DMS153 (cell line): Measurements from ENCODE around the gene TMEM203.
A peak's percentile ranks its signal among the peaks of the same experiment; 100 is the strongest.

Source experiments
- DNase-seq: peaks from one replicate; lab custom pipeline; 2025; lab: John Stamatoyannopoulos, UW

Gene TMEM203

DNA sequence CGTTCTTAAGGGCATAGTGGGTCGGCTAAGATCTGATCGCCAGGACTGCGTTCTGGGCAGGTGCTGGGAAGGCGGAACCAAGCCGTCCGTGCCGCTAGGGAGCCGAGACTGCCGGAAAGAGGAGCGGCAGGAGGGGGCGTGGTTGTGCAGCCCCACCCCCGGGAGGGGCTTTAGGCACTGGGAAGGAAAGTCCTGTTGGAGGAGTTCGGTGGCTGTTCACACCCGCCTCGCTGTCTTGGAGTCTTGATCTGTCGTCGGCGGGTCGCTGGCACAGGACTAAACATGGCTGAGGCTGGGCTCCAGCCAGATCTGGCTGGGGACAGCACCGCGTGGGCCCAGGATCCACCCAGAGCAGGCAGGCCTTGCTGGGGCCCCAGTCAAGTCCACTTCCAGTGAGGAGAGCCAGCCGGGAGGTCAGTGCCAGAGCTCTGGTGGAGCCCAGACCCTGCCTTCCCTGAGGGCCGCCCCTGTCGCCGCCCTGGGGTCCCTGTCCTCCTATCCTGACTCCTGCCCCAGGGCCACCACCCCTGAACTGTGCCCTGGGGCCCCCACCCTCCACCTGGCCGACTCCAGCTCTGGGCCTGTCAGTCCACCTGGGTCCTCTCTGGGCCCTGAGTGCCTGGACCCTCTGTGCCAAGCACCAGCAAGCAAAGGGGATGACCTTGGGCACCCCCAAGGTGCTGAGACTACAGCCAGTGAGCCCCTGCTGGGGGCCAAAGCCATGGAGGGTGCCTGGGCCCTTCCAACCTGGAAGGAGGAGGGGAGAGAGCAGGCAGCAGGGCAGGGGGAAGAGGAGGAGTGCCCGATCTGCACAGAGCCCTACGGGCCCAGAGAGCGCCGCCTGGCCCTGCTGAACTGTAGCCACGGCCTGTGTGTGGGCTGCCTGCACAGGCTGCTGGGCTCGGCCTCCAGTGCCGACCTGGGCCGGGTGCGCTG is 12.1 kb upstream of the TMEM203 start:
- DNase-seq, result peak; percentile 43

DNA sequence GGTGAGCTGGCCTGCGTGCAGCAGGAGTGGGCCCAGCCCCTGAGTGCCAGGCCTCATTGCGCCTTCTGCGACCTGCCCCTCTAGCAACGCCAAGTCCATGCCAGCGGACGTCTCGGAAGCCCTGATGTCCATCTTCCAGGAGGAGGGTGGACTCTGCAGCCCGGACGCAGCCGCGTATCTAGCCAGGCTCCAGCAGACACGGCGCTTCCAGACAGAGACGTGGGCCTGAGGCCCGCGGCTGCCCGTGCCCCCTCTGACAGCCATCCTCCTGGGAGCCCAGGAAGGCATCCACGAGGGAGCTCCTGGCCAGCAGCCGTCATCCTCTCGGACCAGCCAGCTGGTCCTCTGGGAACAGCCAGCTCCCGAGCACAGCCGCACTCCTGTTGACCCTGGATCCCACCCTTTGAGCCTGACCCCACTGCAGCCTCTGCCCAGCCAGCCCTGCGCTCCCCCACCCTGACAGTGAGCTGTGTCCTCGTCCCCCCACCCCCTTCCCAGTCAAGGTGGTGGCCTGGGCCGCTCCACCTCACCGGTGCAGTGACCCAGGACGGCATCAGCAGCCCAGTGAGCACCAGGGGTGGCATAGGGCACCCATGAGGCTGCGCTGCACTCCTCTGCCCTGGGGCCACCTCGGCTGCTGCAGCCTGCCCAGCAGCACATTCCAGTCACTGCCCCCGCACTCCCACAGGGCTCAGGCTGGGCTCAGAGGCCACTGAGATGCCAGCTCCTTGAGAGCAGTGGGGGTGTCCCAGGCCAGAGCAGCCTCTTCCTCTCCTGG is 10.9 kb upstream of the TMEM203 start:
- DNase-seq, result no peak

- no peak for DNase-seq
Measured at GRCh38 chr9:137215196-137215986, 9.9 kb upstream of the TMEM203 start.

DNA sequence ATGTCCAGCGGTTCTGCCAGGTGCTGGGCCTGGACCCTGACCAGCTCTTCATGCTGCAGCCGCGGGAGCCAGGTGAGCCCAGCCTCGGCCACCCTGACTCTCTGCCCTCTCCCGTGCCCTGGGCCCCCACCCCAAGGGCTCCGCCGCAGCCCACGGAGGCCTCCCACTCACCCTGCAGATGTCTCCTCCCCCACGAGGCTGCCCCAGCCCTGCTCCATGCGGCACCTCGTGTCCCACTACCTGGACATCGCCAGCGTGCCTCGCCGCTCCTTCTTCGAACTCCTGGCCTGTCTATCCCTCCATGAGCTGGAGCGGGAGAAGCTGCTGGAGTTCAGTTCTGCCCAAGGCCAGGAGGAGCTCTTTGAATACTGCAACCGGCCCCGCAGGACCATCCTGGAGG is 9.2 kb upstream of the TMEM203 start:
- DNase-seq, result no peak

GRCh38 chr9:137213160-137214060 is 8.0 kb upstream of the TMEM203 start:
- no peak for DNase-seq

- DNase-seq, result no peak
Measured at GRCh38 chr9:137212520-137212919, 7.1 kb upstream of the TMEM203 start.

DNA sequence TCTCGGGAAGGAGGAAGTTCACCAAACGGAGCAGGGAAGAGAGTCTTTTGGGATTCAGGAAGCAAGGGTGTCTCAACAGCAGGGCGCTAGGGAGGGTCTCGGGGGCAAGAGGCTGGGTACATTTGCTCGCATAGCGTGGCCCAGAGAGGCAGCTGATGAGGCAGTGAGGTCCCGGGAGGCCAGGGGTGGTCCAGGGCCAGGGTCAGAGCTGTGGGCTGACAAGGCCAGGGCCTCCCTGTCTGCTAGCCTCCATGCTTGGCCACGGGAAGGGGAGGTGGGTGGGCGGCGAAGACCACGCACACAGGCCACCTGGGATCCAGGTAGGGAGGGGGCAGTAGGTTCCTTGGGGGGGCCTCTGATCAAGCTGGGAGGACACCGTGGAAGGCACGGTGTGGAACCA is 6.1 kb upstream of the TMEM203 start:
- no peak for DNase-seq

DNA sequence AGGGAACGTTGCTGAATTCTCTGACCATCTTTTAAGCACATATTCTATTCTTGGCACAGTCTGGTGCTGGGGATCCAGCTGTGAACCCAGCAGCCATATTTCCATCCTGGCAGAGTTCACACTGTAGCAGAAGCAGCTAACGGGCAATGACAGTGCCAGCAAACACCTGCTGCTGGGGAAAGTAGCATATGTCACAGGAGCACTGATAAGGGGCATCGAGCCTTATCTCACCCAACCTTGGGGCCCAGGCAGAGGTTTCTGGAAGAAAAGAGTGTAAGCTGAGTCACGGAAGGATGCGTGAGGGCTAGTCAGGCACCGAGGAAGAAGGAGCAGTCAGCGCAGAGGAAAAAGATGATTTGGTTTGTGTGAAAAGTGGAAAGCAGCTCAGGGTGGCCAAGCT is 1.2 kb upstream of the TMEM203 start:
- no peak for DNase-seq

DNA sequence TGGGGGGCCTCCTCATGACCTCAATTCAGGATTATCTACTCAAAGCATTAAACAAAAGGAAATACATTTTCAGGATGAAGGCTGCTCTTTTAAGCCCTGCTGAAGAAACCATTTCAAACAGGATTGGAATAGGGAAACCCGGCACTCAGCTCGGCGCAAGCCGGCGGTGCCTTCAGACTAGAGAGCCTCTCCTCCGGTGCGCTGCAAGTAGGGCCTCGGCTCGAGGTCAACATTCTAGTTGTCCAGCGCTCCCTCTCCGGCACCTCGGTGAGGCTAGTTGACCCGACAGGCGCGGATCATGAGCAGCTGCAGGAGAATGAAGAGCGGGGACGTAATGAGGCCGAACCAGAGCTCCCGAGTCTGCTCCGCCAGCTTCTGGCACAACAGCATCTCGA is 720 bp downstream of the TMEM203 start:
- no peak for DNase-seq

GRCh38 chr9:137202966-137203365 is 2.5 kb downstream of the TMEM203 start:
- DNase-seq, result no peak

- DNase-seq, result no peak
Measured at GRCh38 chr9:137201205-137201868, 4.1 kb downstream of the TMEM203 start.

DNA sequence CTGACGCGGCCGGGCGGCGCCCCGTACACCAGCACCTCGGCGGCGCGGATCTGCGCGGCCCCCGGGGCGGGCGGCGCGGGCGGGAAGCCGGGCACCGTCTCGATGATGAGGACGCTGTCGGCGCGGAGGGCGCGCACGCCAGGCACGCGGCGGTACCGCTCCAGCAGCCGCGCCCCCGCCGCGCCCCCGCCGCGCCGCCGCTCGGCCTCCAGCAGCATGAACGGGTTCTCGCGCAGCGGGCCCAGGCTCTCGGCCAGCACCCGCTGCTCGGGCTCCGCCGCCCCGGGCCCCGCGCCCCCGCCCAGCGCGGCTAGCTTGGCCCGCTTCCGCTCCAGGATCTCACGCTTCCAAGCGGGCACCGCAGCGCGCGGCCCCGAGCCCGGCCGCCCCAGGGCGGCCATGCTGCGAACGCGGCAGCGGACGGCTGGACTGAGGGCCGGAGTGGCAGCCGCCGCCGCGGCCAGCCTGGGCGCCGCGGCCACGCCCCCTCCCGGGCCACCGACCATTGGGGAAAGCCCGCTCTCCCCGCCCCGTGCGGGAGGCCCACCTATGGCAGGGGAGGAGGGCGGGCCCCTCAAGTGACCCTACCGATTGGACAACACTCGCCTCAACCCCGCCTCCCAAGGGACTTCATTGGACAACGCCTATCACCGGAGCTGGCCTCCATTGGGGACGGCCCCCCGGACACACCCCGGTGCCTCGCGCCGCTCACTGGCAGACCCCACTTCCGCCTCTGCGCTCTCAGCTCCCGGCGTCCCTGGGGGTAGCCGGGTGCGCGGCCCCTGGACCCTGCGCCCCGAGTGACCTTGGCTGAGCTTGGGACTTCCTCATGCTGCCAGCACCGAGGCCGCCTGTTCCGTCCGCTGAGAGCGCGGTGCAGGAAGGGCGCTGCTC is 4.9 kb downstream of the TMEM203 start, which contains the start of gene TPRN:
TSS of gene TPRN (minus strand) at position 431 of the 894 bp plus-strand sequence. CDS start at position 401, 30 bp downstream.
- peak; percentile 98 for DNase-seq

DNA sequence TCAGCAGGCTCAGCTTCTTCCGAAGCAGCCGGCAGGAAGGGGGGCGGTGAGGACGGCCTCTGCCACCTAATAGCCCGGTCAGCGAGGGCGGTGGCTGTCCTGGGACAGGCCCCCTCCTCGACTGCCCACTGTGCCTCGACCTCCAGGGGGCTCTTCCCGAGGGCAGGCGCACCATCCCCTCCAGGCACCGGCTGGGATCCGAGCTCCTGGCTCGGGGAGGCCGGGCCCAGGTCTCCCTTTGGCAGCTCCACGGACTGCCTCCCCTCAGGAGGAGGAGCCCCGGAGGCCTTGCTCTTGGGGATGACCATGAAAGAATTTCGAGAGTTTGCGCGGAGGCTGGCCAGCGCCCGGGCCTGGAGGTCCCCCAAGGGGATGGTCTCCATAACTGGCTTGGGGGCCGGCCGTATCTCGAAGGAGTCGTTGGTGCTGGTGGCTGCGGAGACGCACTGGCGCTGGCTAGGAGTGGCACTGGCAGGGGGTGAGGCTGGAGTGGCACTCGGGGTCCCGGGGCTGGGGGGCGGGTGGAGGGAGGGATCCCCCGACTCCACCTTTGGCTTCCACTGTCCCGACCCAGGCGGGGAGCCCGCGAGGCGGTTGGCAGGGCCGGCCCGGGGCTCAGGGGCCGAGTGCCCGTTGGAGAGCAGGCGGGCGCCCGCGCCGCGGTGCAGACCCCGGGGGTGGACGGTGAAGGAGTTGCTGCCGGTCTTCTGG is 5.9 kb downstream of the TMEM203 start:
- no peak for DNase-seq

DNA sequence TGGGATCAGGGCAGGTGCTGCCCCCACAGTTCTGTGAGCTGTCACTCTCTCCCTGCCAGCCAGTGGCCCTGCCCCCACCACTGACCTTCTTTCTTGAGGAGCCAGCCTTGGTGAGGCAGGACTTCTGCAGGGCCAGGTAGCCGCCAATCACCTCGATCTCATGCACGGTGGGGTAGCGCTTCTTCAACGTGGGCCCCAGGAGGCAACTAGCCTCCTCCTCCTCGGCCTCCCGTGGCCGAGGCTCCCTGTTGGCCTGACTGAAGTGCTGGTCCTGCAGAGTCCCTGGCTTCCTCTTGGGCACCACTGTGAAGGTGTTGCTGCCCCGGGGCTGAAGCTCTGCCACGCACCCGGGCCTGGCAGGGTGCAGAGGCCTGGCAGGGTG is 6.6 kb downstream of the TMEM203 start:
- no peak for DNase-seq

- DNase-seq, result no peak
Measured at GRCh38 chr9:137198051-137198901, 7.2 kb downstream of the TMEM203 start.

GRCh38 chr9:137195525-137196220 is 9.8 kb downstream of the TMEM203 start:
- peak; percentile 99 for DNase-seq

DNA sequence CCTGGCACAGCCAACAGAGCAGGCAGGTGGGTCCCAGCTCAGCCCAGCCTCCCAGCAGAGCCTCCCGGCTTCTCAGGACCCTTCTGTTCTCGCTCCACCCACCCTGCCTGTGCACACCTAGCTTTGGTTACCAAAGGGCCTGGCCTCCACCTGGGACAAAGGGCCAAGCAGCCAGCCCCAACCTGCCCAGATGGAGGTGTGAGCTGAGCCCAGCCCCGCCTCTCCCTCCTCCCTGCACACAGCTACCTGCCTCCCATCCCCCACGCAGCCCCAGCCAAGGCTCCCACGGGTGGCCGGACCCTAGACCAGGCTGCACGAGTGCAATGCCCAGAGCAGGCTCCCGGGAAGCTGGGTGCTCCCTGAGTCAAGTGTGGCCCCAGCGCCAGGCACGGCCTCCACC is 10.5 kb downstream of the TMEM203 start:
- peak; percentile 86 for DNase-seq
